Keratinocyte (primary cell): ENCODE measurements around the gene MPO. TPM values are rescaled to one million over a fixed set of nuclear protein-coding genes. Genes with fewer than 3 reads are reported as not detected.
A peak's percentile ranks its signal among the peaks of the same experiment; 100 is the strongest.

Experiments used
- DNase-seq: peaks from one replicate; pipeline ENCODE4 v3.0.0-alpha.2; 2011; ENCODE audit warnings: low read depth, missing footprints, low spot score
- FAIRE-seq: peaks from 2 replicates; lab custom pipeline; 2011; peaks lifted over from hg19 to GRCh38; lab: Jason Lieb, UNC
- H2AFZ ChIP-seq: 2 replicates; pipeline ENCODE4 v1.6.0; 2012; ENCODE audit warnings: low read length, control low read depth, inconsistent platforms; ENCODE audit not compliant: control insufficient read depth
- H3K27ac ChIP-seq: 2 replicates; pipeline ENCODE4 v1.5.1; 2011; ENCODE audit warnings: low read length; ENCODE audit not compliant: control insufficient read depth, insufficient read depth
- H3K27me3 ChIP-seq: 3 replicates; pipeline ENCODE4 v1.6.0; 2011; ENCODE audit warnings: low read length; ENCODE audit not compliant: control insufficient read depth, insufficient read depth; ENCODE audit errors: extremely low read depth
- H3K36me3 ChIP-seq, 2 experiments: 2 replicates in 1 of 2; 3 replicates in 1 of 2; pipeline ENCODE4 v1.5.1; 2011; ENCODE audit warnings: low read length in 2 of 2, mild to moderate bottlenecking in 1 of 2; ENCODE audit not compliant: control insufficient read depth in 2 of 2, insufficient read depth in 2 of 2; ENCODE audit errors: extremely low read depth in 1 of 2
- H3K4me1 ChIP-seq: 3 replicates; pipeline ENCODE4 v1.5.1; 2011; ENCODE audit warnings: low read length; ENCODE audit not compliant: control insufficient read depth, insufficient read depth; ENCODE audit errors: extremely low read depth
- H3K4me2 ChIP-seq: 3 replicates; pipeline ENCODE4 v1.6.0; 2011; ENCODE audit warnings: low read depth, low read length; ENCODE audit not compliant: control insufficient read depth, insufficient read depth; ENCODE audit errors: extremely low read depth
- H3K4me3 ChIP-seq, 3 experiments: fragments of 200-600 bp in 1 of 3; sonication (generic) in 1 of 3; 2 replicates in 2 of 3; 3 replicates in 1 of 3; pipeline ENCODE4 v1.5.1; 2011 to 2016; ENCODE audit warnings: low read length in 3 of 3, mild to moderate bottlenecking in 3 of 3, control low read depth in 2 of 3, inconsistent platforms in 1 of 3, low read depth in 1 of 3, mixed read lengths in 1 of 3, mixed run types in 1 of 3, moderate library complexity in 1 of 3; ENCODE audit not compliant: control insufficient read depth in 2 of 3, insufficient read depth in 2 of 3; ENCODE audit errors: extremely low read depth in 1 of 3
- H3K79me2 ChIP-seq: 2 replicates; pipeline ENCODE4 v1.6.0; 2012; ENCODE audit warnings: low read length; ENCODE audit not compliant: control insufficient read depth, insufficient read depth
- H3K9ac ChIP-seq: 3 replicates; pipeline ENCODE4 v1.6.0; 2011; ENCODE audit warnings: low read length; ENCODE audit not compliant: control insufficient read depth, insufficient read depth; ENCODE audit errors: extremely low read depth
- H3K9me1 ChIP-seq: 3 replicates; pipeline ENCODE4 v1.6.0; 2011; ENCODE audit warnings: low read length; ENCODE audit not compliant: control insufficient read depth, insufficient read depth; ENCODE audit errors: extremely low read depth
- H3K9me3 ChIP-seq: 2 replicates; pipeline ENCODE4 v1.5.1; 2012; ENCODE audit warnings: low read depth, low read length; ENCODE audit not compliant: control insufficient read depth
- H4K20me1 ChIP-seq: 3 replicates; pipeline ENCODE4 v1.6.0; 2011; ENCODE audit warnings: low read length; ENCODE audit not compliant: control insufficient read depth, insufficient read depth; ENCODE audit errors: extremely low read depth
- CTCF ChIP-seq, 3 experiments: IDR thresholded peaks in 1 of 3; conservative IDR thresholded peaks in 1 of 3; optimal IDR thresholded peaks in 1 of 3; 2 replicates in 2 of 3; 3 replicates in 1 of 3; pipeline versions ENCODE3 to v1.5.1; 2011; ENCODE audit warnings: low read length in 3 of 3, mild to moderate bottlenecking in 3 of 3, moderate library complexity in 2 of 3, control low read depth in 1 of 3, inconsistent platforms in 1 of 3; ENCODE audit not compliant: insufficient read depth in 2 of 3; ENCODE audit errors: extremely low read depth in 1 of 3
- EZH2 ChIP-seq: IDR thresholded peaks from one replicate; pipeline ENCODE4 v1.6.1; 2012; ENCODE audit warnings: inconsistent platforms, mild to moderate bottlenecking, low read length, moderate library complexity
- dilution Hi-C: fragments of 300-500 bp; cut with MboI; formaldehyde crosslinking; loops from one replicate; pipeline ENCODE4 v1.7.0; 2020; ENCODE audit warnings: low sequenced_read_pairs; ENCODE audit not compliant: extremely low pct_ligation_motif_present
- polyA plus RNA-seq, 5 experiments: library from polyadenylated mRNA; depleted of rRNA in 3 of 5; stranded (reverse) in 3 of 5; stranded (forward) in 1 of 5; unstranded in 1 of 5; fragments of >200 nt; gene quantifications; 1 replicate in 1 of 5; 2 replicates in 3 of 5; 3 replicates in 1 of 5; pipeline versions ENCODE4 v1.2.1 to v1.2.3, GENCODE V29; 2011 to 2012; ENCODE audit warnings: missing spikeins in 2 of 5, low read depth in 1 of 5, low replicate concordance in 1 of 5

MPO gene
- polyA plus RNA-seq, 1 donor (not counting 4 experiments of a cell fraction or from before 2014, with no cell fraction given), result not detected

GRCh38 chr17:58249270-58250133, 31.2 kb downstream of the MPO start:
- Histone ChIP-seq H4K20me1 (no peaks in the 10 kb centered on the region), H3K4me3 (peak overlapping the region; percentile 30 to 66 (median 57)), H3K4me1 (peaks cover 5% of the 10 kb centered on the region), H3K79me2 (no peaks in the 10 kb centered on the region), H3K36me3 (no peaks in the 10 kb centered on the region), H3K4me2 (peak overlapping the region; percentile 80), H2AFZ (peak overlapping the region; percentile 89), H3K9me1 (no peaks in the 10 kb centered on the region), H3K27ac (no peak overlapping the region), H3K9ac (no peak overlapping the region), H3K9me3 (no peaks in the 10 kb centered on the region), H3K27me3 (peaks cover 42% of the 10 kb centered on the region)
- DNase-seq (no peak), FAIRE-seq (no peak)
- dilution Hi-C loops, result no loop called here
- TF ChIP-seq CTCF (optimal IDR thresholded peaks at IDR 0.05 in 1 of 3, IDR thresholded peaks at IDR 0.05 in 1 of 3, conservative IDR thresholded peaks at IDR 0.05 in 1 of 3; ENCODE audit: extremely low read depth in 1 of 3, insufficient read depth in 2 of 3, low read length in 3 of 3) (peak; percentile 80 to 99 (median 87)), EZH2 (peak; percentile 24)

- Histone ChIP-seq H3K9ac (no peak overlapping the region), H3K9me3 (no peaks in the 10 kb centered on the region), H4K20me1 (no peaks in the 10 kb centered on the region), H3K9me1 (no peaks in the 10 kb centered on the region), H3K4me1 (peaks cover 5% of the 10 kb centered on the region), H3K4me3 (no peak overlapping the region), H3K27me3 (peaks cover 43% of the 10 kb centered on the region), H3K36me3 (no peaks in the 10 kb centered on the region), H3K27ac (no peak overlapping the region), H3K79me2 (no peaks in the 10 kb centered on the region), H3K4me2 (peak overlapping the region; percentile 80), H2AFZ (no peak overlapping the region)
- TF ChIP-seq EZH2, result peak; percentile 2
- TF ChIP-seq CTCF (optimal IDR thresholded peaks at IDR 0.05 in 1 of 3, IDR thresholded peaks at IDR 0.05 in 1 of 3, conservative IDR thresholded peaks at IDR 0.05 in 1 of 3; ENCODE audit: extremely low read depth in 1 of 3, insufficient read depth in 2 of 3, low read length in 3 of 3), result no peak
- no peak for FAIRE-seq
- DNase-seq, result no peak
- dilution Hi-C loops, result no loop called here
Observed at GRCh38 chr17:58248955-58249269, 31.8 kb downstream of the MPO start.
